KOPT-K1 (cell line): Measurements from ENCODE around the gene SAMD9L.
"Not testable (repeated sequence)": the region's sequence is repeated elsewhere in the genome, so short reads cannot be mapped to it uniquely, and the experiment has no call there.

ENCODE experiments used
- H3K27ac ChIP-seq: fragments of 200-600 bp; sonication (generic); 2 replicates; pipeline ENCODE4 v1.5.1; 2016; ENCODE audit warnings: antibody characterized with exemption, mild to moderate bottlenecking, low read depth, low read length; ENCODE audit not compliant: poor library complexity, severe bottlenecking
- H3K36me3 ChIP-seq: fragments of 200-600 bp; sonication (generic); 2 replicates; pipeline ENCODE4 v1.5.1; 2017; ENCODE audit warnings: antibody characterized with exemption, mild to moderate bottlenecking, low read length, moderate library complexity; ENCODE audit not compliant: insufficient read depth
- H3K9me3 ChIP-seq: fragments of 200-600 bp; sonication (generic); 2 replicates; pipeline ENCODE4 v1.5.1; 2017; ENCODE audit warnings: antibody characterized with exemption, low read length, mild to moderate bottlenecking; ENCODE audit not compliant: insufficient read depth, poor library complexity, severe bottlenecking

Gene SAMD9L

DNA sequence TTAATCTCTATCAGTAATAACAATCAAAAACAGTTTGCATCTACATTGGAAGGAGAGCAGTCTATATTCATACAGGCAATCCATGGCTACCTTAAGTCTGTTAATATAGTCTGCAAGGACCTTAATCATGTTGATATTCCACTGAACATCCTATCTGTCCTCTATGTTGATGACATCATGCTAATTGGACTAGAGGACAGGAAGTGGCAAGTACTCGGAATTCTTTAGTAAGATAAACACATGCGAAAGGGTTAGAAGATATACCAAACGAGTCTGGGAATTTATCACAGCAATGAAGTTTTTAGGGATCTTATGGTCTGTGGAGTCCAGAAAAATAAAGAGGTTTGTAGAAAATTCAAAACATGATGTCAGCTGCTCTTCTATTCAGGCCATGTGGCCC lies 11.3 kb upstream of the SAMD9L start:
- Histone ChIP-seq H3K36me3 (no peaks in the 10 kb centered on the region), H3K9me3 (peaks cover 19% of the 10 kb centered on the region), H3K27ac (no peak overlapping the region)

DNA sequence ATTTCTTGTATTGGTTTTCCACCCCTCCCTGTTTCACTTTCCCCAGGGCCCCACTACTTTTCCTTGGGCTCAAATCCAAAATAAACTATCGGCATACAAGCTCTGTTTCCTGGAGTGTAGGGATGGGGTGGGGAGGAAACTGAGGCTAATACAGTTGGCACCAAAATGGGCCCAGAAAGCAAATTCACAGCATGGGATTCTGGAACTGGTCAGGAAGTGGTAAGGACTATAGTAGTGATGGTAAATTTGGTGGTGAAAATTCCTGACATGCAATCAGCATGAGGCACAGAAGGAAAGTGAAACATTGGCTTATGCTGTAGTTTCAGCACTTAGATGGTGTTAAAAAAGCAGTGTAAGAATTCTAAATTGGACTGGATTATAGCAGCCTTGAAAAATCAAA lies 8.7 kb upstream of the SAMD9L start:
- peaks cover 9% of the 10 kb centered on the region for H3K9me3 ChIP-seq
- no peak overlapping the region for H3K27ac ChIP-seq
- no peaks in the 10 kb centered on the region for H3K36me3 ChIP-seq

DNA sequence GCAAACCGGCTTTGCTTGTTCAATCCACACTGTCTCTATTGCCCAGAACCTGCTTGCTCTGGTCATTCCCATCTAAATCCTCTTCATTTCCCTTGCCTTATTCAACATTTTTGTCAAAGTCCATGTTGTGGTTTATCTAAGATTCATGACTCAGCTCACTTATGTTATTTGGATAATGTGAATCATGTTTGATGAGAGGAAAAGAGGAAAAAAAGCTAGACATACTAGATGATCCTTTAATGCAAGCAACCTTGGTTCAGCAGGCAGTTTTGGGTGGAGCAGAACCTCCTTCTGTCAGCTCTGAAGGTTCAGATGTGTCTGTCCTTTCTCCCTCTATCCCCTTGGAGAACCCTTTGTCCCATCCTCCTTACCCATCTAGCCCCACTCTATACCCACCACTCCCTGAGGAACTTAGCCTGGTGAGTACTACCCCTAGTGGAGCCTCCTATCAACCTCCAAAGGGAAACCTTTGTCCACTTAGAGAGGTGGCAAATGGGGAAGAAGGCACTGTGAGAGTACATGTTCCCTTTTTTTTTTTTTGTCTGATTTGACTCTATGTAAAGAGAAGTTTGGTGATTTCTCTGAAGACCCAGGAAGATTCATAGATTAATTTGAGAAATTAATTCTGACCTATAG lies 2.1 kb upstream of the SAMD9L start:
- Histone ChIP-seq H3K36me3 (no peaks in the 10 kb centered on the region), H3K9me3 (no peaks in the 10 kb centered on the region), H3K27ac (no peak overlapping the region)

DNA sequence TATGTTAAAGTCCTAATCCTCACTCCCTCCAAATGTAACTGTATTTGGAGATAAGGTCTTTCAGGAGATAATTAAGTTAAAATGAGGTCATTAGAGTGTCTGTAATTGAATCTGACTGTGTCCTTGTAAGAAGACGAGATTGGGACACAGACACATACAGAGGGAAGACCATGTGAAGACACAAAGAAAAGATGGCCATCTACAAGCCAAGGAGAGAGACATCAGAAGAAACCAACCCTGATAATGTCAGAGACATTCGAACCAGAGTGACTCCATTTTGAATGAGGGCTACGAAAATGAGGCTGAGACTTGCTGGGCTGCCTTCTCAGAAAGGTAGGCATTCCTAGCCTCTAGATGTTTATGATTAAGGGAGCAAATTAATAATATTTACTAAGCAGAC lies 542 bp upstream of the SAMD9L start:
- H3K36me3 ChIP-seq = no peaks in the 10 kb centered on the region
- peak overlapping the region; percentile 60 for H3K27ac ChIP-seq
- H3K9me3 ChIP-seq = no peaks in the 10 kb centered on the region

DNA sequence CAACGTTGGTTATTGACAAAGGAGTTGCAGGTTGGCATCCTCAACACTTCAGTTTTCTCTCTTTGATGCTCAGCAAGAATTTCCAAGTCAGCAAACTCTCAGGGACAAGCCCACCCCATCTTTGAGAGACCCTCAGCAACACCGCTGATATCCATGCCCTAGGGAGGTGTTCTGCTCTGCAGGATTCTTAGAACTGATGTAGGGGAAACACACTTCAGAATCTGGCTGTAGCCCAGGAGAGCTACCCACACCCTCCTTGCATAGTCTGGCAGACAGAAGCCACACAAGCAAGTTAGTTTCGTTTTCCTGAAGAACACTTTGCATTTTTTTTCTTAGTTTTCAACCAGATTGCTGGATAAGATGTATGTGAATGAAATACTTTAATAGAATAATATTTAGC lies 822 bp downstream of the SAMD9L start:
- H3K36me3 ChIP-seq = no peaks in the 10 kb centered on the region
- no peaks in the 10 kb centered on the region for H3K9me3 ChIP-seq
- H3K27ac ChIP-seq = peak overlapping the region; percentile 60

DNA sequence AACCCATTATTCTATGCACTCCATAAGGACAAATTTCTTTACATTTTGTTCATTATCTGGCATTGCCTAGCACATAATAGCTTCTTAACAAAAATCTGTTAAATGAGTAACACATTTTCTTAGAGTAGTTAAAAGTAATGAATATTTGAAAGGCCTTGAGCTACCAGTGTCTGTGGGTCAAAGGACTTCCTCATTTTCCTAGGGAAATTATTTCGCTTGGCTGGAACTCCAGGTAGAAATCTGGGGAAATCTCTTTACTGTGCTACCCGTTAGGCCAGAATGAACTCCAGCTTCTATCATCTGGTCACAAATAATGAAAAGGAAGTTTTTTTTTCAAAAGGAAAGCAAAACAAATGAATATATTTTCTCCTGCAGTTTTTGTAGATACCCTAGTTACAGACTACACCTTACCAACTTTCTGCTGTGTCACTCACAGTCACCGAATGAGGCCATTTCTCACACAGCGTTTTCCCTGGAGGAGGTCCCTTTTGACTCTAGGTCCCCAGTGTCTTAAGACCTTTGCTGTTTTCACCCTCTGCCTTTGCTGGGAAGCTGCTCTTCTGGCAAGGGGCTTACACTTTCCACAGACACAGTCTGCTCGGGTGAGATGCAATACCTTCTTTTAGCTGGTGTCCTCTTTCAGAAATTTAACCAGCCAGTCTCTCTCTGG lies 1.6 kb downstream of the SAMD9L start:
- no peaks in the 10 kb centered on the region for H3K36me3 ChIP-seq
- peak overlapping the region; percentile 60 for H3K27ac ChIP-seq
- no peaks in the 10 kb centered on the region for H3K9me3 ChIP-seq

DNA sequence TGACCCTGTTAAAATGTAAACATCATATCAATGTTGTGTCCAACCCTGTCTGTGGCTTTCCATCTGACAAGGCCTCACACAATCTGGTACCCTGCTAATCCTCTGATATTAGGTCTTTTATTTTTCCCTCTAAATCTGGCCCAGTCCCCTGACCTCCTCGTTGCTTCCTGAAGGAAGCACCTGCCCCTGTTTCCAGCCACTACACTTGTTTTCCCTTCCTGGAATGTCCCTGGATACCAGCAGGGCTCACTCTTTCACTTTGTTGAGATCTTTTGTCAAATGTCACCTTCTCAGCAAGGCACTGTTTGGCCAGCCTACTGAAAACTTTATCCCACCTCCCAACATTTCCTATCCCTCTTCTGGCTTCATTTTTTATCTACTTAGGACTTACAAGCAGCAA lies 2.1 kb downstream of the SAMD9L start:
- H3K9me3 ChIP-seq = no peaks in the 10 kb centered on the region
- H3K27ac ChIP-seq = no peak overlapping the region
- H3K36me3 ChIP-seq = no peaks in the 10 kb centered on the region

DNA sequence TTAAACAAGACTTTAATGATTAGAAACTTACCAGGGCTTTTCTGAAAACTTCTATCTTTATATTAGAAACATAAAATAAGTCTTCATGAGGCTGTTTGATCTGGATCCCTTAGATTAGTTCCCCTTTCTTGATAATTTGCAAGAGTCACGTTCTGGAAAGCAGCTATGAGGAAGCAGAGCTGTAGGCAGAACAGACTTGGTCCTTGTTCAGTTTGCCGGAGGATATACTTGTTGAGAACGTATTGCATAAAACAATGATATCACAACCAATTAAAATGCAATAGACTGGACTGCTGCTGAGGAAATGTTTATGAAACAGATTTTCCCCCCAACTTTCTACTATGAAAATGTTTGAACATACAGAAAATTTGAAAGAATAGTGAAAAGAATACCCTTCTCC lies 2.8 kb downstream of the SAMD9L start:
- Histone ChIP-seq H3K9me3 (no peaks in the 10 kb centered on the region), H3K27ac (no peak overlapping the region), H3K36me3 (no peaks in the 10 kb centered on the region)

DNA sequence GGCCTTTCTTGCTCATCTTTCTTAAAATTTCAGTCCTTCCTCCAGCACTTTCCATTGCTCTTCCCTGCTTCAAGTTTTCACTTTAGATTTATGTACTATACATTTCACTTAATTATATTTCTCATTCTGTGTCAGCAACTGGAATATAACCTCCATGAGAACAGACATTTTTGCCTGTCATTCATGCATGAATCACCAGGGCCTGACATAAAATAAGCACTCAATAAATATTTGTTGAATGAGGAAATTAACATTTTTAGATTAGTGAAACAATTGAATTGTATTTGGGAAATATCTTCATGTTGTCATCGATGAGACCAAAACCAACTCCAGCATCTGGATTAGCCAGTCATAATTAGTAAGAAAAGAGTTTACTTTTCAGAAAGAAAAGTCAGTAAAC lies 6.1 kb downstream of the SAMD9L start:
- H3K36me3 ChIP-seq = no peaks in the 10 kb centered on the region
- H3K9me3 ChIP-seq = no peaks in the 10 kb centered on the region
- no peak overlapping the region for H3K27ac ChIP-seq

DNA sequence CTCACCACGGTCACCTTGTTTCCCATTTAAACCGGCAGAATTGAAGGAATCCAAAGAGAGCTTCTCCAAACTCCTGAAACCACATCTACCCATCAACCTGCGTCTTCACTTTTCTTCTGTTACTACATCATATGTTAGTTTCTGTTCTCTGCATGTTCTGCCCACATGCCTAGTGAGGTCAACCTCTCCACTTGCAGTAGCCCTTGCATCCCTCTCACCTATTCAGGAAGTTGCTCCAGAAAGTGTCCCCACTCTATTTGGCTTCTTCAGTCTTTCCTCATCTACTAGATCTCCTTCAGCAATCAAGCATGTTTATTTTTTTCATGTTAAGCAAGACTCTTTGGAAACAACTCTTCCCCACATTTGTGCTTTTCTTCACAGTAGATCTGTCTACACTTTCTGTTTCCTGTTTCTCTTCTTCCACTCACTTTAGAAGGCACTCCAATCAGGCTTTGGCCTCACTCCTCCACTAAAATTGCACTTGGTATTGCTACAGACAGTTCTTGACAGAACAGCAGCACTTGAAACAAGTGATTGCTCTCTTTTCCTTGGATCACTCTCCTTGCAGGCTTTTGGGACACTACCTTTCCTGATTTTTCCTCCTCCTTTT lies 7.5 kb downstream of the SAMD9L start:
- Histone ChIP-seq H3K27ac (no peak overlapping the region), H3K9me3 (no peaks in the 10 kb centered on the region), H3K36me3 (peaks cover under 1% of the 10 kb centered on the region)

DNA sequence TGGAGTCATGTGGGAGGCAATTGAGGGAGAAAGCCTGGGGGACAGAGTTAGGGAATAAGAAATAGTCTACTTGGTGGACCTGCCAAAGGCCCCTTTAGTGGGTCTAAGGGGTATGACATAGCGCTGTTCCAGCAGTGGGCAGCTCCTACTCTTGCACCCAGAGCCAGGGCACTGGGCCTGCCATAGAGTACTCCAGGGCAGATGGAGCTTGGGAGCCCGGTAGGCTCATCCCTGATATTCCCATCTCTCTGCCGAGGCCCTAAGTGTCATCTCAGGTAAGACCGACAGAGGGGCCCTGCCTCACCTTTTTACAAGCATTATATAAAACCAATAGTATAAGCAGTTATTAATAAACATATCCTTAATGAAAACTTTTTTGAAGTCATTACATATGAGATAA lies 9.6 kb downstream of the SAMD9L start:
- Histone ChIP-seq H3K27ac (no peak overlapping the region), H3K9me3 (peaks cover 17% of the 10 kb centered on the region), H3K36me3 (peaks cover 13% of the 10 kb centered on the region)

DNA sequence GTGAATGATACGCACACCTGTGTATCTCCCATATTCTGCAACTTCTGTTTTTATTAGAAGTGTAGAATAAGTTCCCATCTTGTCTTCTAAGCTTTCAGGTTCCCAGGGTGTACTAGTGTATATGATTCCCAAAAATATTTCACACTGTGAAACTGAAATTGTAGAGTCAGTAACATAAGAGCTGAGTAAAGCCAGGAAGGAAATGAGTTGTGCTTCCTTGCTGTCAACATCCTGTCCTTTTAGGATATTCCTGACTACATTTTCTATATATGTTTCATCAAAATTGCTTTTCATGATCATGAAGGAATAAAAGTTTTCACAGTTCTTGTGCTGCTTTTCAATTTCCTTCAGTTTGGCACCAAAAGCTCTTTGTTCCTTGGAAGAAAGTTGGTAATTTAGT lies 15.2 kb downstream of the SAMD9L start:
- no peak overlapping the region for H3K27ac ChIP-seq
- peaks cover 13% of the 10 kb centered on the region for H3K36me3 ChIP-seq
- H3K9me3 ChIP-seq = peaks cover 41% of the 10 kb centered on the region

DNA sequence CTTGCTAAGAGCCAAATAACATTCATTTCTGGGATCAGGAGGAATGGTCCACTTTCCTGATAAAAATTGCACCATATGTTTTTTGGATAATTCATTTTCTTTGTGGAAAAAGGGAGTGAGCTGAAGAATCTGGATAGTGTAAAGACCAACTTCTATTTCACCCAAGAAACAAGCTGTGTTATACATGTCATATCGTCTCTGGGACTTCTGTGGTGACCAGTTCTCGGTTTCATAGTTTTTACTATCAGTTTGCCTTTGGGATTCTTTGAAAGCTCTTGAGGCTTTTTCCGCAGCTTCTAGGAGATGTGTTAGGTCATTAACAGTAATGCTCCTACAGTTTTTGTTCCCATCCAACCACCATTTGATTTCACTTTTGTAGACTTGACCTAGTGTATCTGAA lies 16.0 kb downstream of the SAMD9L start:
- no peak overlapping the region for H3K27ac ChIP-seq
- peaks cover 49% of the 10 kb centered on the region for H3K9me3 ChIP-seq
- peaks cover 13% of the 10 kb centered on the region for H3K36me3 ChIP-seq

DNA sequence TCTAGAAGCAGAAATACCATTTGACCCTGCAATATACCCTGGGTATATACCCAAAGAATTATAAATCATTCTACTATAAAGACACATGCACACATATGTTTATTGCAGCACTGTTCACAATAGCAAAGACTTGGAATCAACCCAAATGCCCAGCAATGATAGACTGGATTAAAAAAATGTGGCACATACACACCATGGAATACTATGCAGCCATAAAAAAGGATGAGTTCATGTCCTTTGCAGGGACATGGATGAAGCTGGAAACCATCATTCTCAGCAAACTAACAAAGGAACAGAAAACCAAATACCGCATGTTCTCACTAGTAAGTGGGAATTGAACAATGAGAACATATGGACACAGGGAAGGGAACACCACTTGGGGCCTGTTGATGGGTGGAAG lies 21.2 kb downstream of the SAMD9L start:
- H3K36me3 ChIP-seq, H3K27ac ChIP-seq: not testable (repeated sequence)
- peaks cover 34% of the 10 kb centered on the region for H3K9me3 ChIP-seq

DNA sequence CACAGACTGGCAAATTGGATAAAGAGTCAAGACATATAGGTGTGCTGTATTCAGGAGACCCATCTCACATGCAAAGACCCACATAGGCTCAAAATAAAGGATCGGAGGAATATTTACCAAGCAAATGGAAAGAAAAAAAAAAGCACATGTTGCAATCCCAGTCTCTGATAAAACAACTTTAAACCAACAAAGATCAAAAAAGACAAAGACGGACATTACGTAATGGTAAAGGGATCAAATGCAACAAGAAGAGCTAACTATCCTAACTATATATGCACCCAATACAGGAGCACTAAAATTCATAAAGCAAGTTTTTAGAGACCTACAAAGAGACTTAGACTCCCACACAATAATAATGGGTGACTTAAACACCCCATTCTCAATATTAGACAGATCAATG lies 24.7 kb downstream of the SAMD9L start:
- not testable (repeated sequence) for H3K36me3 ChIP-seq, H3K27ac ChIP-seq
- peaks cover 35% of the 10 kb centered on the region for H3K9me3 ChIP-seq
